Renal cortex interstitium (tissue), 11 donors: ENCODE measurements around the gene EEF2KMT. TPM values are rescaled to one million over a fixed set of nuclear protein-coding genes. Genes with fewer than 3 reads are reported as not detected.
"Not testable (repeated sequence)": the region's sequence is repeated elsewhere in the genome, so short reads cannot be mapped to it uniquely, and the experiment has no call there.

Experiments used
- DNase-seq, 11 donors: peaks; one replicate each; pipeline ENCODE4 v3.0.0-alpha.2; 2013; ENCODE audit warnings: low read depth in 9 of 11, low spot score in 4 of 11; ENCODE audit errors: extremely low read depth in 1 of 11
- polyA plus RNA-seq, 3 donors: library from polyadenylated mRNA; unstranded; fragments of 120-200 nt; gene quantifications; one replicate each; pipeline ENCODE4 v1.2.1, GENCODE V29; 2013; ENCODE audit not compliant: insufficient read length in 3 of 3

Gene EEF2KMT
- polyA plus RNA-seq, 3 donors, result 11.1 to 14.4 (median 13.7) TPM

DNA sequence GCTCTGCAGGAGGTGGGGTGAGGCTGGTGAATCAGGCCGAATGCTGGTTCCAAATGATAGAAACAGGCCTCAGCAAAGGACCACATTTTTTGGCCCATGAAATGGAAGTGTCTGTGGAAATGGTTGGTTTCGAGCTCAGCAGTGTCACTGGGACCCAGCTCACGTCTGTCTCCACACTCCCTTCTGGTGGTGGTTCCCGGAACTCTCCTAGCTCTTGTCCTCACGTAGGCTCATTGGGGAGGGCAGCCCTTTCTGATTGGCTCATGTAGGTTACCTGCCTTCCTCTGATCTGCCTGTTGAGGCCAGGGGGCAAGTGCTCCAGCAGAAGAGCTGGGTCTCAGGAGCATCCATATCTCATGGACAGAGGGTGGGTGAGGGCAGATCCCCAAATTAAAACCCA, 22.0 kb downstream of the EEF2KMT start:
- no peak for DNase-seq

DNA sequence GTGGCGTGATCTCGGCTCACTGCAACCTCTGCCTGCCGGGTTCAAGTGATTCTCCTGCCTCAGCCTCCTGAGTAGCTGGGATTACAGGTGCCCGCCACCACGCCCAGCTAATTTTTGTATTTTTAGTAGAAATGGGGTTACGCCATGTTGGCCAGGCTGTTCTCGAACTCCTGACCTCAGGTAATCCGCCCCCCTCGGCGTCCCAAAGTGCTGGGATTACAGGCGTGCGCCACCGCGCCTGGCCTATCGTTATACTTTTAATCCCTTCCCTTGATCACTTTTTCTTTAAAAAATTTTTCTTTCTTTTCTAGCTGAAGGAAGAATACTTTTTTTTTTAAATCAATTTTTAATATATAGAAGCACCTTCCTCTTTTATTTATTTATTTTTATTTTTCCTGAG, 23.8 kb downstream of the EEF2KMT start:
- not testable (repeated sequence) for DNase-seq

DNA sequence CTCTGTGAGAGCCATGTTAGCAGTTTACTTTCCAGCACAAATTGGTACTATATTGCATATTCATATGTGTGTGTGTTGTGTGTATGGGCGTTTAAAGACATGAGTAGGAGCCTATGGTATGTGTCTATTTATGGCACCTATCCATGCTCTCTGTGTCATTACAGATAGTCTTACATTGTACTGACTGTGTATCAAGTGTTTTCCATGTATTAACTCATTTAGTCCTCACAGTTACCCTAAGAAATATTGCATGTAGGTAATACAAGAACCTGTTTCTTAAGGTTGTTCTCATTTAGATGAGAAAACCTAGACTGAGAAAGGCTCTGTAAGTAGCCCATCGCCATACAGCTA, 24.3 kb downstream of the EEF2KMT start:
- DNase-seq, result no peak

DNA sequence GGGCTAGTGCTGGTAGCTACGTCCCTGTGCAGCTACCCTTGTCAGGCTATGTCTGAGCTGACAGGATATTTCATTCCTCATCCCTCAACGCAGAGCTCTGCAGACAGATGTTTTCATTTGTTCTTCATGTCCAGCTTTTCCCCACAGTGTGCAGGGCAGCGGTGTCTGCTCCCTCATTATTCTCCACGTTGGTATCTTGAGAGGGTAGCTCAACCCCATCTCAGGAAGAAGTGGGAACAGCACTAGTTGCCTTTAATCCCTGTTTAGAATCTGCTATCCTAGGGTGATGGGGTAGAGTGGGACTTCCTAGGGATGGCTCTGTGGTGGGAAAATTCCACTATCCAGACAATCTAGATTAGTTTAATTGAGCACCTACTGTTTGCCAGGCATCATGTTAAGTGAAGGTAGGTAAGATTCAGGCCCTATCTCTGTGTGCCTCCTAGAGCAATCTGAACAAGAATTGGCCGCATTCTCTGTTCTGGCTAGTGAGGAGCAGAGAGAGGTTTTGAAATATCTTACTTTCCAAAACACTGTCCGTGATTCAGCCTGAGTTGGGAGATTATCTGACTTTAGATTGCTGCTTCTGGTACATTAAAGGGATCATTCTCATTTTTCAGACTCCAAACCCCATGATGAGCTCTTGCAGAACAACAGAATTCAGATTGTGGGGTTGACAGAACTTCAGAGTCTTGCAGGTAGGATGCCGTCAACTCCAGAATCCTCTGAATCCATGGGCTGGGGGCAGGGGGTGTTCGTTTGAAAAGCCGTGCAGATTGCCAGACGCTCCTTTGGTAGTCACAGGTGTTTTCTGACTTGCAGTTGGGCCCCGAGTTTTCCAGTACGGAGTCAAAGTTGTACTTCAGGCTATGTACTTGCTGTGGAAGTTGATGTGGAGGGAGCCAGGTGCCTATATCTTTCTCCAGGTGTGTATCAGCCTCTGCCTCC, 25.0 kb downstream of the EEF2KMT start:
- no peak for DNase-seq

DNA sequence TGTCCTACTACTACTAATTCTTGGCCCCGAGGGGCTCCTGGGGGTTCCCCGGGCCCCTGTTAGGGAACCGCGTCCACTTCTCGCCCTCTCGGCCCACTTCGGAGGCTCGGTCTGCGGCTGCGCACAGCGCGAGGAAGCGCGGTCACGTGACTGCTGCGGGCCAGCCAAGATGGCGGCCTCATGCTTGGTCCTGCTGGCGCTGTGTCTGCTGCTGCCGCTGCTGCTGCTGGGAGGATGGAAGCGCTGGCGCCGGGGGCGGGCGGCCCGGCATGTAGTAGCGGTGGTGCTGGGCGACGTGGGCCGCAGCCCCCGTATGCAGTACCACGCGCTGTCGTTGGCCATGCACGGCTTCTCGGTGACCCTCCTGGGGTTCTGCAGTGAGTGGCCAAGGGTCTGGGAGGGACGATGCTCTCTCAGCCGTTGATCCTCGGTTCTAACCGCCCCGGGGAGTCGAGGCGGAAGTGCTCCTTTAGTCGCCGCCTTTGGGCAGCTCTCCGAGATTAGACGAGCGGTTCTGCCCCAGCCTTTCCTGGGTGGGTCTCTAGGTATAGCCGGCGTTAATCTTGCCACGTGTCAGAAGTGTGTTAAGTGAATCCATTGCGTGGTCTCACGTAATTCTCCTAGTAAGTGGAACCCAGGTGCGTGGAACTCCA, 25.8 kb downstream of the EEF2KMT start, which contains the start of gene ALG1:
Gene ALG1 (plus strand): TSS at position 163 of the 653 bp plus-strand sequence. CDS start 7 bp downstream, at position 170.
- DNase-seq, result peak; percentile 66 to 88 (median 83)

DNA sequence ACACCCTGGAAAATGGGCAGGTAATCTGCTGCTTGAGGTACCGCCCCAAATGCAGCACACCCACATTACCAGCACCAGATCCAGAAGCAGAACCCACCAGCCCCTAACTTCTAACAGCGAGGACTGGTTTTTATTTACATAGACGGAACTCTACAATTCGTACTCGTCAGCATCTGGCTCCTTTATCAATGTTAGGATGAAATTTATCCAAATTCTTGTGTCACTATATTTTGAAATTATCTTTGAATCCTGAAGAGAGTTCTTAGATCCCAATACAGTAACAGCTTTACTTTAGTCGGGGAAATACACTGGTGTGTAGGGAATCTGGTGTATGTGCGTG, 26.3 kb downstream of the EEF2KMT start:
- DNase-seq, result no peak

DNA sequence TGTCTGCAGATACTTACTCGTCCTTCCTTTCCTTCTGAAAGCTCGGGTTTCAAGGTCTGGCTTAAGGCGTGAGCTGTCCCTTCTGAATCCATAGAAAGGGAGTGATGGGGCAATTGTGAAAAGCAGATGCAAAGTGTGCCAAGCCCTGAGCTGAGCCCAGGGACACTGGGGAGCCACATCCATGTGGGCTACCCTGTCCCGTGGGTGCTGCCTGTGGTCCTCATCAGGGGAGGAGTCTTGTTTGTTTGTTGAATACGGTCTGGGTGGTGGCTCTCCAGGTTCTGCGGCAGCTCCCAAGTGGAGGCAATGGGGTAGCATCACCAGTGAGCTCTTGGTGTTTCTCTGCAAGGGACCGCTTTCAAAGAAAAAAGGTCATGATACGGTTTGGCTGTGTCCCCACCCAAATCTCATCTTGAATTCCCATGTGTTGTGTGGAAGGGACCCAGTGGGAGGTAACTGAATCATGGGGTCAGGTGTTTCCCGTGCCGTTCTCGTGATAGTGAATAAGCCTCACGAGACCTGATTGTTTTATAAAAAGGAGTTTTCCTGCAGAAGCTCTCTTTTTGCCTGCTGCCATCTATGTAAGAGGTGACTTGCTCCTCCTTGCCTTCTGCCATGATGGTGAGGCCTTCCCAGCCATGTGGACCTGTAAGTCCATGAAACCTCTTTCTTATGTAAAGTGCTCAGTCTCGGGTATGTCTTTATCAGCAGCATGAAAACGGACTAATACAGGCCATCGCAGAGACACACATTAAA, 27.0 kb downstream of the EEF2KMT start:
- no peak for DNase-seq

DNA sequence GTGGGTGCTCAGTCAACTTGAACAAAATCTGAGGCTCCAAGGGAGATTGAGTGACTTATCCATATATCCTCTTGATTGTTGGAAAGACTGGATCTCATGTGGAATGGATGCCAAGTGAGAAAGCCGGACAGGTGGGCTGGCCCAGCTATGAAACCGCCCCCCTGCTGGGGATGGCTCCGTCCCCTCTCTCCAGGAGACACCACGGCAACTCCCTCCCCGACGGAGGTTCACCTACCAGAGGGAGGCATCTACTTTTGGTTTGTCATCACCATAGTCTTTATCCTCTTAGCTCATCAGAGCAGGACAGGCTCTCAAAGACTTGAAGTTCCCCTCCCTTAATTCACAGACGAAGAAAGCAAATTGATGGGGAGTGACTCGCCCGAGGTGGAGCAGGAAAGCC, 27.7 kb downstream of the EEF2KMT start:
- DNase-seq, result no peak

DNA sequence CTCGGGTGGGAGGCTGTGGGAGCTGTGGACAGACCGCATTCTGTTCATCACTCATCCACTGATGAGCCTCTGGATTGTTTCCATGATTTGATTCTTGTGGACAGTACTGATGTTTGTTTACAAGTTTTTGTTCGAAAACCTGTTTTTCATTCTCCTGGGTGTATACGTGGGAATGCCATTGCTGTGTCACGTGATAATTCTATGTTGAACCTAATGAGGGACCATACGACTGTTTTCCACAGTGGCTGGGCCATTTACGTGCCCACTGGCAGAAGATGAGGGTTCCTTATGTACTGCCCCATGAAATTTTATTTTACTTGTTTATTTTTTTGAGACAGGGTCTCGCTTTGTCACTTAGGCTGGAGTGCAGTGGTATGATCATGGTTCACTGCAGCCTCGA, 28.5 kb downstream of the EEF2KMT start:
- no peak for DNase-seq

DNA sequence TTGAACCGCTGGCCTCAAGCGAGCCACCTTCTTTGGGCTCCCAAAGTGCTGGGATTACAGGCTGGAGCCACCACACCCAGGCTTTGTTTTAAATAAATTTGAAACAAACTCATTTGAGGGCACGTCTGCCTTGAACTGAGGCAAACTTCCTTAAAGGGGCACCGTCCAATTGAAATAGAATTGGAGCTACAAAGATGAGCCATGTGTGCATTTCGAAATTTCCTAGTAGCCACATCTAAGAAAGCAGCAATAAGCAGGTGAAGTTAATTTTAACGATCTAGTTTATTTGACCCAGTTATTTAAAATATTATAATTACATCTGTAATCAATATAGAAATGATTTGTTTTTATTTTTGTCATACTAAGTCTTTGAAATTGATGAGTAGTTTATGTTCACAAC, 31.1 kb downstream of the EEF2KMT start:
- no peak for DNase-seq

DNA sequence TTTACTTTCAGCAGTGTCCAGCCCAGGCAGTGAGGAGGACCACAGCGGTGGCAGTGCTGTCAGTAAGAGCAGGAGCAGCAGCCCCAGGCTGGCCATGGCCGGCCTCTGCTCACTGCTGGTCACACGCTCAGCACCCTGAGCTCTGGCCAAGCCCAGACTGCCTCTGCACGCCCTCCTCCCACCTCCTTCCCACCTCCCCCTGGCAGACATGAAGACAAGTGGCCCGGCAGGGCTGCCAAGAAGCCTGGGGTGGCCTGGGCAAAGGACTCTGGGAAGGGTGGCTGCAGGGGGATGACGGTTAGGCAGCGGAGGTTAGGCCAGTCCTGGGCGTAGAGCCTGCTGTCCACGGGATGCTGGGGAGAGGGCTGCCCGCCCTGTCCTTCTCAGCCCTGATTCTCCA, 31.8 kb downstream of the EEF2KMT start, which contains the start of gene C16orf89:
Gene C16orf89 (minus strand): TSS at position 144 of the 400 bp plus-strand sequence. CDS start 48 bp downstream, at position 96.
- no peak for DNase-seq

DNA sequence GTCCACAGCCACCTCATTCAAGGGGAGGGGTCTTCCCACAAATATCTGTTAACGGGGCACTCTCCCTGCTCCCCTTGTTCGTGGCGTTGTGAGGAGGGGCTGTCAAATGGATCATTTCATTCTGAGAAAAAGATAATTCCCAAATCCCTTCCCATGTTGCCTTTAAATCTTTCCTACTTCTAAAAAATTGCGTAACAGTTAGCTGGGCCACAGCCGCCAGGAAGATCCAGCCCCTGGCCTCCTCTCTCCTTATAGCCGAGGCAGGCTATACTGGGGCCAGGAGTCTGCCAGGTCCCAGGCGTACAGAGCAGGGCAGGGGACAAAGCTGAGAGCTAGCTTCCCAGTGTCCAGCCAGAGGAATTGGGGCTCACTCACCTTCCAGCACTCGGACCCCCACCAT, 32.3 kb downstream of the EEF2KMT start:
- no peak for DNase-seq

DNA sequence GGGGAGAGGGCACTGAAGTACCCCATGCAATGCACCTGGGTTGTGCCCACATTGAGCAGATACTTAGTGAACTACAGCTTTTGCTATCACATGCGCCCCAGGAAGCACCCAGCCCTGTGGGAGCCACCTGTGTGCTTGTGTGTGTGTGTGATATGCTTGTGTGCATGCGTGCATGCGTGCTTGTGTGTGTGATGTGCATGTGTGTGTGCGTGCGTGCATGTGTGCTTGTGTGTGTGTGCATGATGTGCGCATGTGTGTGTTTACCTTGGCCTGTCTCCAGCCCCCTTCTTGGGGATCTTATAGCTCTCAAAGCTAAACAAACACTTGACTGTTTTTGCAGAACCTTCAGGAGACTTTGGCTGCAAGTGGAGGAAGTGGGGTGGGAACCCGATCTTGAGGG, 32.7 kb downstream of the EEF2KMT start:
- DNase-seq, result peak in 1 of 11 donors; percentile 39

DNA sequence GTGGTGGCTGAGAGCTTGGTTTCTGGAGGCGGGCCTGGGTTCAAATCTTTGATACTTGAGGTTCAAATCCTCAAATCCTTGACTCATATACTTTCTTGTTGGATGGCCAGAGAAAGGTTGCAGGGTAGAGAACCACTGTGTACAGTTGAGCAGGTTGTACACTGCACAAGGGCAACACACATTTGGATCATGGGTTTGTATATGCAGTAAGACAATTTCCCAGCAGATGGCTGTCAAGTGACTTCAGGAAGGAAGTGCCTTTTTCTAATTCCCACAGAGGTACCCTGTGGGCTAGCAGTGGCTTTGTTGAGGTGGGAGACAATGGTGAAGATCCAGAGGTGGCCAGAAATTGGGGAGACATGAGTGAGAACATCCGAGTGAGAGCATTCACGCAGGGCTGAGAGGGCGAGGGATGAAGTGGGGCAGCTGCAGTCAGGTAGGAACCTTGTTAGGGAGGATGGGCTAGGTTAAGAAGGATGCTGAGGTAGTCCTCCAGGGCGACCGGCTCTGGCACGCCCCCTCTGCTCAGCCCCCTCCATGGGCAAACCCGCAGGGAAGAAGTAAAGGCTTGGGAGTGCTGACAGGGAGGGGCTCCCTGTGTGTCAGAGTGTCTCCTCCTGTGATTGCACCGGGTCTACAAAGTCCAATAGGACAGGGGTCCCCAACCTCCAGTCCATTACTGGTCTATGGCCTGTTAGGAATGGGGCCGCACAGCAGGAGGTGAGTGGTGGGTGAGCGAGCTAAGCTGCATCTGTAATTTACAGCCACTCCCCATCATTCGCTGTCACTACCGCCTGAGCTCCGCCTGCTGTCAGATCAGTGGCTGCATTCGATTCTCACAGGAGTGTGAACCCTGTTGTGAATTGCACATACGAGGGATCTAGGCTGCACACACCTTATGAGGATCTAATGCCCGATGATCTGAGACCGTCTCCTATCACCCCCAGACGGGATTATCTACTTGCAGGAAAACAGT, 34.5 kb downstream of the EEF2KMT start:
- DNase-seq, result no peak

DNA sequence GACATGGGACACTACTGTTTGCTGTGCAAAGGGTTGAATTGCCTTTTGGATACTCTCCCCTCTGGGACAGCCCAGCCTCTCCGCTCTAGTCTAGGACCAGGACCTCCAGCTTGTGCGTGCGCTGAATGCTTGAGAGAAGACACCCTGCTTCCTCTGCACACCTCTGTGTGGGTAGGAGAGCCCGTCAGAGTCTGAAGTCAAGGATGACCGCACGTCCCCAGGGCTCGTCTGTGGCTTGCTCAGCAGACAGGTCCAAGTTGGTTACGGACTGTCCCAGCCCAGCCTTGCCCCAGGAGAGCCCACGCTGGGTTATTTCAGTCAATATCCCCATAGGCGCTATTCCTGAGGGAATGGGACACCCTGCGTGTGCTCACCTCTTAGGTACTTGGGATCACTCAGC, 35.5 kb downstream of the EEF2KMT start:
- no peak for DNase-seq

DNA sequence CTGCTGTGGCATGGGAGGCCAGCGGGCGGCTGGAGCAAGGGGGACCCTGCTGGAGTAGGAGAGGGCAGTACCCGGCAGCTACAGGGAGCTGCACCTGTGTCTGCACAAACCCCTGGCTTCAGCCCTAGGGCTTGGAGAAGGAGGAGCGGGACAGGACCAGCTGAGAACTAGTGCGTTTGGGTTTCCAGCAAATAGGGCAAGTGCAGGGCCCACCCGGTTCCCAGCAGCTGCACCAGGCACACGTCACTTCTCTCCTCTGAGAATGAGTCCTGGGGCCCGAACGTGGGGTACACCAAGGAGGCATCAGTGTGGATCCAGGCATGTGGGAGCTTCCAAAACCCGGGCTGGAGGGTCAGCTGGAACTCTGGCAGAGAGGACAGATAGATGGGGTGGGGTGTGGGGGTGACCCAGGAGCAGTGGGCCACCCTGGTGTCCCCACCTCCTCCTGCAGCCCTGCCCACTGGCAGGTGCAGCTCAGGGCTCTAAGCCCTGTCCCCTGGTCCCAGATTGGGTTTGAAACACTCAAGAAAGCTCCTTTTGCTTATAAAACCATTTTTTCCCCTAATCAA, 37.4 kb downstream of the EEF2KMT start:
- DNase-seq, result no peak

DNA sequence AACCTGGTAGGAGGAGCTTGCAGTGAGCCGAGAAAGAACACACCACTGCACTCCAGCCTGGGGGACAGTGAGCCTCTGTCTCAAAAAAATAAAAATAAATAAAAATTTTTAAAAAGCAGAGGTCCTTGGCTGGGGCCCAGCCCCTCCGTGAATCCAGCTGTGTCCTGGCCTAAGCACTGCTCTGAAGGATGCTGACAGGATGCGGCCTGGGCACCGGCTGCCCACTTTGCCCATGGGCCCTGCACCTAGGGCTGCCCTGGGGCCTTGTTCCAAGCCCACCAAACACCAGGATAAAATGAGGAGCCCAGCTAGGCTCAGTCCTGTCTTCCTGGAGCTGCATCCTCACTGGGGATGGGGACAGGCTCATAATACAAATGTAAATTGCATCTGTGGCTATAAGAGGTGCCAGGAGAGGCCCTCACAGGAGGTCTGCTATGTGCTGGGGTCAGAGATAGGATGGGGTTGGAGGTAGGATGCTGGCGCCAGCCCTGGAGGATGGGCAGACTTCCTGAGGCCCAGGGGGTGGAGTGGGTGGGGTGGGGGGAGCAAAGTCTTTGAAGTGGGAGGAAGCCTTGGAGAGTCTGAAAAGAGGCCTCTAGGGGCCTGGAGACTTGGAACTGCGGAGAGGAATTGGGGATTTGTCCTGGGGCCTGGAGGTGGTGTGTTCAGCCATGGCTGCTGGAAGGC, 38.1 kb downstream of the EEF2KMT start:
- DNase-seq, result no peak

DNA sequence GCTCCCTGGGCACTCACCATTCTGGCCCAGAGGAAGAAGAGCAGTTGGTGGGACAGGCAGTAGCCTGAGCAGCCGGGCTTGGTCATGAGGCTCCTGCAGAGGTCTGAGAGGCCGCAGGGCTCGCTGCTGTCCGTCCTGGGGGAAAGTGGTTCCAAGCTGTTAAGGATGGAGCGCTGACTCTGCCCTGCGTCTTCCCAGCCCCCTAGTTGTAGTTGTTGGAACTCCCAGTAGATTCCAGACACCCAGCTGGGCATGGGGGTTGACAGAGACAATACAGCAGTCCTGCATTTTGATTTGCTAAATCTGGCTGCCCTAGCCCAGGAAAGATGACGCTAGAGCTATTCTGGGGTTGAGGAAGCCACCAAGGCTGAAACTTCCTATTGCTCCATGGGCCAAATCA, 39.1 kb downstream of the EEF2KMT start:
- no peak for DNase-seq
